ENCODE results near the gene PLEKHA8.

- TF ChIP-seq SUZ12 (IDR thresholded peaks at IDR 0.05; ENCODE audit: low read length) (no peak), POLR2A (IDR thresholded peaks at IDR 0.05; ENCODE audit: control extremely low read depth in 1 of 2, low read depth in 2 of 2, low read length in 2 of 2) (no peak), GABPA (IDR thresholded peaks at IDR 0.05; ENCODE audit: borderline replicate concordance, insufficient read depth, low read length) (no peak), EZH2 (IDR thresholded peaks at IDR 0.05; ENCODE audit: low read depth, low read length, severe bottlenecking) (no peak), HDAC6 (IDR thresholded peaks at IDR 0.05; ENCODE audit: low read depth, low read length) (no peak), TAF1 (IDR thresholded peaks at IDR 0.05; ENCODE audit: low read depth, low read length) (no peak), SIN3A (conservative IDR thresholded peaks at IDR 0.05 in 1 of 2, IDR thresholded peaks at IDR 0.05 in 1 of 2; ENCODE audit: low read depth in 1 of 2, low read length in 2 of 2) (no peak), EGR1 (IDR thresholded peaks at IDR 0.05; ENCODE audit: borderline replicate concordance, low read depth, low read length) (no peak), POLR2AphosphoS5 (IDR thresholded peaks at IDR 0.05; ENCODE audit: low read depth, low read length) (no peak), YY1 (IDR thresholded peaks at IDR 0.05; ENCODE audit: low read depth, low read length) (no peak)
- TF ChIP-seq, protein P1, sequence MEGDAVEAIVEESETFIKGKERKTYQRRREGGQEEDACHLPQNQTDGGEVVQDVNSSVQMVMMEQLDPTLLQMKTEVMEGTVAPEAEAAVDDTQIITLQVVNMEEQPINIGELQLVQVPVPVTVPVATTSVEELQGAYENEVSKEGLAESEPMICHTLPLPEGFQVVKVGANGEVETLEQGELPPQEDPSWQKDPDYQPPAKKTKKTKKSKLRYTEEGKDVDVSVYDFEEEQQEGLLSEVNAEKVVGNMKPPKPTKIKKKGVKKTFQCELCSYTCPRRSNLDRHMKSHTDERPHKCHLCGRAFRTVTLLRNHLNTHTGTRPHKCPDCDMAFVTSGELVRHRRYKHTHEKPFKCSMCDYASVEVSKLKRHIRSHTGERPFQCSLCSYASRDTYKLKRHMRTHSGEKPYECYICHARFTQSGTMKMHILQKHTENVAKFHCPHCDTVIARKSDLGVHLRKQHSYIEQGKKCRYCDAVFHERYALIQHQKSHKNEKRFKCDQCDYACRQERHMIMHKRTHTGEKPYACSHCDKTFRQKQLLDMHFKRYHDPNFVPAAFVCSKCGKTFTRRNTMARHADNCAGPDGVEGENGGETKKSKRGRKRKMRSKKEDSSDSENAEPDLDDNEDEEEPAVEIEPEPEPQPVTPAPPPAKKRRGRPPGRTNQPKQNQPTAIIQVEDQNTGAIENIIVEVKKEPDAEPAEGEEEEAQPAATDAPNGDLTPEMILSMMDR (IDR thresholded peaks at IDR 0.05; ENCODE audit: control extremely low read depth in 1 of 3, insufficient read depth in 1 of 3, low read depth in 1 of 3, low read length in 3 of 3): no peak
- TF ChIP-seq, protein P2, sequence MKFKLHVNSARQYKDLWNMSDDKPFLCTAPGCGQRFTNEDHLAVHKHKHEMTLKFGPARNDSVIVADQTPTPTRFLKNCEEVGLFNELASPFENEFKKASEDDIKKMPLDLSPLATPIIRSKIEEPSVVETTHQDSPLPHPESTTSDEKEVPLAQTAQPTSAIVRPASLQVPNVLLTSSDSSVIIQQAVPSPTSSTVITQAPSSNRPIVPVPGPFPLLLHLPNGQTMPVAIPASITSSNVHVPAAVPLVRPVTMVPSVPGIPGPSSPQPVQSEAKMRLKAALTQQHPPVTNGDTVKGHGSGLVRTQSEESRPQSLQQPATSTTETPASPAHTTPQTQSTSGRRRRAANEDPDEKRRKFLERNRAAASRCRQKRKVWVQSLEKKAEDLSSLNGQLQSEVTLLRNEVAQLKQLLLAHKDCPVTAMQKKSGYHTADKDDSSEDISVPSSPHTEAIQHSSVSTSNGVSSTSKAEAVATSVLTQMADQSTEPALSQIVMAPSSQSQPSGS (IDR thresholded peaks at IDR 0.05; ENCODE audit: low read length): no peak
Observed at GRCh38 chr7:30032310-30033125, 4.3 kb downstream of the PLEKHA8 start.
